Skeletal muscle tissue (tissue), 4 donors: ENCODE results near the gene TMEM63C. TPM values are rescaled to one million over a fixed set of nuclear protein-coding genes. Genes with fewer than 3 reads are reported as not detected.

Experiments used
- H3K27ac ChIP-seq: one replicate; pipeline ENCODE4 v1.7.0; 2013; ENCODE audit warnings: mild to moderate bottlenecking, low read depth, low read length, inconsistent platforms
- H3K27me3 ChIP-seq, 3 donors: one replicate each; pipeline ENCODE4 v1.7.0; 2013; ENCODE audit warnings: low read length in 3 of 3; ENCODE audit not compliant: control insufficient read depth in 3 of 3, insufficient read depth in 3 of 3
- H3K36me3 ChIP-seq, 3 donors: one replicate each; pipeline ENCODE4 v1.7.0; 2013; ENCODE audit warnings: low read length in 3 of 3; ENCODE audit not compliant: control insufficient read depth in 3 of 3, insufficient read depth in 3 of 3
- H3K4me1 ChIP-seq, 3 donors: one replicate each; pipeline ENCODE4 v1.7.0; 2013; ENCODE audit warnings: low read length in 3 of 3, mild to moderate bottlenecking in 3 of 3; ENCODE audit not compliant: control insufficient read depth in 3 of 3, insufficient read depth in 3 of 3
- H3K4me3 ChIP-seq, 3 donors: one replicate each; pipeline ENCODE4 v1.7.0; 2013; ENCODE audit warnings: low read length in 3 of 3
- H3K9ac ChIP-seq, 3 donors: one replicate each; pipeline ENCODE4 v1.7.0; 2013; ENCODE audit warnings: low read length in 3 of 3, mild to moderate bottlenecking in 3 of 3, moderate library complexity in 2 of 3, low read depth in 1 of 3
- H3K9me3 ChIP-seq, 3 donors: one replicate each; pipeline ENCODE4 v1.7.0; 2013; ENCODE audit warnings: low read length in 3 of 3; ENCODE audit not compliant: control insufficient read depth in 3 of 3
- total RNA-seq: library from RNA; depleted of rRNA; stranded (reverse); fragments of >200 nt; gene quantifications from one replicate; pipeline ENCODE4 v1.2.3, GENCODE V29; 2014
- donor health status: Osteomylitis.

TMEM63C gene, protein sequence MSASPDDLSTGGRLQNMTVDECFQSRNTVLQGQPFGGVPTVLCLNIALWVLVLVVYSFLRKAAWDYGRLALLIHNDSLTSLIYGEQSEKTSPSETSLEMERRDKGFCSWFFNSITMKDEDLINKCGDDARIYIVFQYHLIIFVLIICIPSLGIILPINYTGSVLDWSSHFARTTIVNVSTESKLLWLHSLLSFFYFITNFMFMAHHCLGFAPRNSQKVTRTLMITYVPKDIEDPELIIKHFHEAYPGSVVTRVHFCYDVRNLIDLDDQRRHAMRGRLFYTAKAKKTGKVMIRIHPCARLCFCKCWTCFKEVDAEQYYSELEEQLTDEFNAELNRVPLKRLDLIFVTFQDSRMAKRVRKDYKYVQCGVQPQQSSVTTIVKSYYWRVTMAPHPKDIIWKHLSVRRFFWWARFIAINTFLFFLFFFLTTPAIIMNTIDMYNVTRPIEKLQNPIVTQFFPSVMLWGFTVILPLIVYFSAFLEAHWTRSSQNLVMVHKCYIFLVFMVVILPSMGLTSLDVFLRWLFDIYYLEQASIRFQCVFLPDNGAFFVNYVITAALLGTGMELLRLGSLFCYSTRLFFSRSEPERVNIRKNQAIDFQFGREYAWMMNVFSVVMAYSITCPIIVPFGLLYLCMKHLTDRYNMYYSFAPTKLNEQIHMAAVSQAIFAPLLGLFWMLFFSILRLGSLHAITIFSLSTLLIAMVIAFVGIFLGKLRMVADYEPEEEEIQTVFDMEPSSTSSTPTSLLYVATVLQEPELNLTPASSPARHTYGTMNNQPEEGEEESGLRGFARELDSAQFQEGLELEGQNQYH
- 3.1 TPM for total RNA-seq

DNA sequence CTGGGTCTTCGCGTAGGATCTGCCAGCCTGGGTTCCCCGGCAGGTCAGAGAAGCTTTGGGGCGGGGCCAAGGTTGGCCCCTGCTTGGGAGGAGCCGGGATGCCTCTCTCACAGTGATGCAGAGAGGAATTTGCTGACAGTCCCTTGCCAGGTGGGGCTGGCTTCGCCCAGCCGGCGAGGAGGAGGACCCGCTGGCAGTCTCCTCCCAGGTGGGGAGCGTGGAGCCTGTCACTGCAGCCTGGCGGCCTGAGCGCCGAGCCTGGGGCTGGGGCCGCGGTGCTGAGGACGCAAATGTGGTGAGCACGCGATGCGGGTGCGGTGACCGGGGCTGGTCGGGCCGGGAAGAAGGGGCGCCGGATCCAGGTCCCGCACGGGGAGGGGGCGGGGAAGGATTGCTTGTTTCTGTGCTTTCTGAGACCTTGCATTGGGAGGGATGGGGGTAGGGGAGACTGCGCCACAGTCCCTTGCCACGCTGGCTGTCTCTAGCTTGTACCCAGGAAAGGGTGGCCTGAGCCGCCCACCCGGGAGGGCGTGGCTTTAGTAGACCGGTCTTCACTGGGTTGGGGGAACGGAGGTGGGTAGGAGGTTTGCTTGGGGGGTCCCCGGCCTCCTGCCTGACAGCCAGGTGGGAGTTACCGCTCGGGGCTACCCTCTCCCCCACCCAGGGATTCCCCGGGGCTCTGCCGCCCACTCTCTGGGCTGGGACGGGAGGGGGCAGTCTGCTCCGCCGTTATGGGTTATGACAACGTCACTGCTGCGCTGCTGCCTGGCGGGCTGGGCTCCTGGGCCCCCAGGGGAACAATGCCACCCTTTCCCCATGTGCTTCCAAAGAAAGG lies at the start of gene TMEM63C:
TSS of gene TMEM63C (plus strand) at position 196 of the 835 bp plus-strand sequence. CDS start 37,016 bp downstream, outside the sequence.
- Histone ChIP-seq H3K9ac (no peak within 1 kb of the TSS), H3K4me3 (peak within 1 kb of the TSS in 2 of 3 donors; percentile 19 to 22), H3K27me3 (peaks cover 30 to 42% (median 41%) of the 10 kb centered on the region in 3 donors)

DNA sequence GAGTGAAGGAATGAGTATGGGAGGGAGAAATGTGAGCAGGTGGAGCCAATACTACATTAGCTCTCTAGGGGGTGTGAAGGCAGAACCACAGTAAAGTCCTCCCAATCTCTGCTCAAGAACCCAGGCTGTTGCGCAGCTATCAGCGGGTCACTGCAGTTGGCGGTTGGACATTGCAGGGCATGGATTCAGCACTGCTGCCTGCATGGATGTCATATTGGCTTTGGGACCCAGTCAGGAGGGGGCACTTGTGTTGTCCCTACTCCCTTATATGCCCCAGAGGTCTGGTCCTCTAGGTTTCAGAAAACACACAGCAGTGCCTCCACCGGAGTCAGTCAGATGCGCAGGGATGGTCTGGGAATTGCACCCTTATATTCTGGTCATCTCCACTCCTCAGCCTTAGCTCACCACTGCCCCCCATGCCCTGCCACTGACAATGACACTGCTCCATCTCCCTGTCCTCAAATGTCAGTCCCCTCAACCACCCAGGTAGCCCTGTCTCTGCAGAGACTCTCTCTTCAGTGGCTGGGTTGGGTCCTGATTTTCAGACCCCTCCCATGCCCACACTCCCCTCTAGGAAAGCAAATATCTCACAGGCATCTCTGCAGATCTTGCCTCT lies 49.6 kb upstream of the TMEM63C start:
- Histone ChIP-seq H3K27me3 (peaks cover 26 to 37% (median 27%) of the 10 kb centered on the region in 3 donors), H3K4me3 (no peak overlapping the region), H3K4me1 (peaks cover 0 to 11% (median 2%) of the 10 kb centered on the region in 3 donors), H3K27ac (no peak overlapping the region), H3K9ac (no peak overlapping the region), H3K9me3 (no peaks in the 10 kb centered on the region), H3K36me3 (no peaks in the 10 kb centered on the region)

More for the DNA sequence above, at the start of gene TMEM63C:
- Histone ChIP-seq H3K27ac (no peak within 1 kb of the TSS), H3K4me1 (peaks cover 0 to 7% (median 6%) of the 10 kb centered on the region in 3 donors), H3K36me3 (no peaks in the 10 kb centered on the region), H3K9me3 (no peaks in the 10 kb centered on the region)

DNA sequence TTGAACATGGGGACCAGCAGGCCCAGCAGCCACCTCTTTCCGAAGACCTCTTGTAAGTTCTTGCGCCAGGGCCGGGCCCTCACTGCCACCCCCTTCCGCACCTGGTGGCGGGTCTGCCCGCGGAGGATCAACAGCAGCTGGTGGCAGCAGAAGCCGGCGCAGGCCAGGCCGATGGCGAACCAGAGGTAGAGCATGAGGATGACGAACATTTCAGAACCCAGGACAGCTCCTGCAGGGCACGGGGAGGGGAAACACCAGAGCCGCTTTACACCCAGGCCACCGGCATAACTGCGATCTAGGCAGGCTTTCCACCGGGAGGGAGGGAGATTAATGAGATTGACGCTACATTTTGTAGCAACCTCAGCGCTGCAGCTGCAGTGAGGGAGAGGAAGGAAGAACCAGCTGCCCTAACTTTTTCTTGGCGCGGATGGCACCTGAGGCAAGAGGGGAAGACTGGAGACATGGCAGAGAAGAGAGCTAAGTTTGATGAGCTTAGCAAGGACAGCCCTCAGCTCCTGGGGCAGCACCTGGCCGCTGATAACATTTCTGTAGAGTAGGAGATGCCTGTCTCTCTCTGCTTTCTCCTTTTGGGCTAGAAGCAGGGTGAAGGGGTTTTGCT lies 47.8 kb upstream of the TMEM63C start:
- Histone ChIP-seq H3K4me1 (peaks cover 0 to 11% (median 2%) of the 10 kb centered on the region in 3 donors), H3K36me3 (no peaks in the 10 kb centered on the region), H3K9ac (no peak overlapping the region), H3K27ac (no peak overlapping the region), H3K27me3 (peaks cover 40 to 54% (median 43%) of the 10 kb centered on the region in 3 donors), H3K4me3 (no peak overlapping the region), H3K9me3 (peaks cover 0 to 3% (median 0%) of the 10 kb centered on the region in 3 donors)

DNA sequence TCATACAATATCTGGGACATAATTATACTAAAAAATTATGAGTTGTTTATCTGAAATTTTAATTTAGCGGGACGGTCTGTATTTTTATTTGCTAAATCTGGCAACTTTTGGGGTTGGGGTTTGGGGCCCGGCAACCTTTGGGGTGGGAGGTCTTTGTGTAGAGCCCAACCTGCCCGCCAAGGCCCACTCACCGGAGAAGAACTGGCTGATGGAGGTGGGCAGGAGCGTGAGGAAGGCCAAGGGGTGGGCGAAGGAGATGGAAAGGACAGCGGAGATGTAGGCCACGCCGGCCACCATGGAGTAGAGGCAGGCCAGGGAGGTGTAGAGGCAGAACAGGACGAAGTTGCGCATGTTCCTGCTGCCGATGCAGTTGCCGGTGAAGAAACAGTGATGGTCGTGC lies 42.6 kb upstream of the TMEM63C start:
- Histone ChIP-seq H3K36me3 (no peaks in the 10 kb centered on the region), H3K27ac (no peak overlapping the region), H3K27me3 (peaks cover 70 to 77% (median 73%) of the 10 kb centered on the region in 3 donors), H3K4me1 (peaks cover 0 to 35% (median 24%) of the 10 kb centered on the region in 3 donors), H3K9me3 (peaks cover 0 to 3% (median 0%) of the 10 kb centered on the region in 3 donors), H3K4me3 (no peak overlapping the region), H3K9ac (no peak overlapping the region)

DNA sequence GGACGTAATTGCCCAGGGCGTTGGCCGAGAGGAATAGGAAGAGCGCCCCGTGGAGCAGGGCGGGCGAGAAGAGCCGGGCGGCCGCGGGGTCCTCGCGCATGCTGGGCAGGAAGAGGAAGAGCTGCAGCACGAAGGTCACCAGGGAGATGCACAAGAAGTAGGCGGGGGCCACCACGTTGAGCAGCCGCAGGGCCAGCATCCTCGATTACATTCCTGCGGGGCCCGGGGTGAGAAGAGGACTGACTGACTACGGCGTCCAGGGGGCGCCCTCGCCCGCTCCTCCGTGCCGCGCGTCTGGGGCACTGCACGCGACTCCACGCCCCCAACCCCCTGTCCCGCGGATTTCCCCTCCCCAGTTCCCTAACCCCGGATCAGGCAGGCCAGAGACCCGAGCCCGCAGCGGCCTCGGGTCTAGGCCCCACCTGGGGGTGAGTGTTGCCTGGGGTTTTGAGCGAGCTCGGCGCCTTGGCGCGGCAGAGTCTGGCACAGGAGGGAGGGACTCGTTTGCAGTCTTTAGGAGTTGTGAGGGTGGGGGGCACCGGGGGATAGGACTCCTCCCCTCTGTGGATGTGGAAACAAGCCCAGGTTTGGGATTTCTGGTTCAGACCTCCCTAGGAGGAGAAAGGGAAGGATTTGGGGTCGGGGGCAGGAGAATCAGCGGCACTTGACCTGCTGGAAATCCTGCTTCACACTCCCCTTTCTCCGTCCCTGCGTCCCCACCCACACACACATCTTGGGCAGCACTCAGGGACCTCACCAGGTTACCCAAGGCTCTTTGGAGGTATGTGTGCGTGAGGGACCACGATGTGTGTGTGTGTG lies 41.8 kb upstream of the TMEM63C start:
- H3K27me3 ChIP-seq = peaks cover 68 to 74% (median 70%) of the 10 kb centered on the region in 3 donors
- H3K4me3 ChIP-seq = no peak overlapping the region
- peaks cover 0 to 3% (median 0%) of the 10 kb centered on the region in 3 donors for H3K9me3 ChIP-seq

DNA sequence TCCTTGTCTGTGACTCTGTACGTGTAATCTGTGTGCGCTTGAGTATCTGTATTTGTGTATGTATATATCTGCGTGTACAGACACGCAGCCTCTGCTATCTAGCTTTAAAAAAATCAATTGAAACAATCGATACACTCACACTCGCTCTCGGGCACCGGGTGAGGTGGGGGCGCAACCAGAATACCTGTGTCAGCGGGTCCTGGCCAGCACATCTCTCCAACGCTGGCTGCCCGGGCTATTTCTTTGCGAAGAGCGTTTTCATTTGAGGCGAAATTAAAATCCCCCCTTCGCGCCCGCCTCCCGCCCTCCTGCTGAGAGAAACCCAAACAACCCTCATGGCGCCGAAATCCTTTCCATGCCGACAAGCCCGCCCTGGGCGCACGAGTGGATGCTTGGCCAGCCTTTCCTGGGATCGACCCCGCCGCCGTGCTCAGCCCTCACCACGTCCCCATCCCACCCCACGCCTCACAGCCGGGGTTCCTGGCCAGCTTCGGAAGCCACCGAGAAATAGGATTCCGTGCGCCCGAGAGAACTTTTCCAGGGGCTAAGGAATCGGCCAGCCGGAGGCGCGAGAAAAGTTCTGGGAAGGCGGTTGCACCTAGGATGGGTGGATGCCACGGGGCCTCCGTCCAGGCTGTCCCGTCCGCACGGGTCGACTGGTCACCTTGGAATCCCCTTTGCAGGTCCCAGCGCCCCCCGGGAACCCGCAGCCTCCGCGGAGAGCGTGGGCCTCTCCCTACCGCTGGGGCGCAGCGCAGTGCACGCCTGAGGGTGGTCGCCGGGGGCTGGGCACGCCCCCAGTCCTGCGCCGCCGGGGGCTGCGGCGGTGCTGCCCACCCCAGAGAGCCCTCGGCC lies 41.0 kb upstream of the TMEM63C start:
- Histone ChIP-seq H3K4me1 (peaks cover 0 to 33% (median 24%) of the 10 kb centered on the region in 3 donors), H3K27me3 (peaks cover 73 to 75% (median 74%) of the 10 kb centered on the region in 3 donors)

More for the DNA sequence above, 41.8 kb upstream of the TMEM63C start:
- Histone ChIP-seq H3K36me3 (no peaks in the 10 kb centered on the region), H3K9ac (no peak overlapping the region), H3K4me1 (peaks cover 0 to 35% (median 24%) of the 10 kb centered on the region in 3 donors), H3K27ac (no peak overlapping the region)

DNA sequence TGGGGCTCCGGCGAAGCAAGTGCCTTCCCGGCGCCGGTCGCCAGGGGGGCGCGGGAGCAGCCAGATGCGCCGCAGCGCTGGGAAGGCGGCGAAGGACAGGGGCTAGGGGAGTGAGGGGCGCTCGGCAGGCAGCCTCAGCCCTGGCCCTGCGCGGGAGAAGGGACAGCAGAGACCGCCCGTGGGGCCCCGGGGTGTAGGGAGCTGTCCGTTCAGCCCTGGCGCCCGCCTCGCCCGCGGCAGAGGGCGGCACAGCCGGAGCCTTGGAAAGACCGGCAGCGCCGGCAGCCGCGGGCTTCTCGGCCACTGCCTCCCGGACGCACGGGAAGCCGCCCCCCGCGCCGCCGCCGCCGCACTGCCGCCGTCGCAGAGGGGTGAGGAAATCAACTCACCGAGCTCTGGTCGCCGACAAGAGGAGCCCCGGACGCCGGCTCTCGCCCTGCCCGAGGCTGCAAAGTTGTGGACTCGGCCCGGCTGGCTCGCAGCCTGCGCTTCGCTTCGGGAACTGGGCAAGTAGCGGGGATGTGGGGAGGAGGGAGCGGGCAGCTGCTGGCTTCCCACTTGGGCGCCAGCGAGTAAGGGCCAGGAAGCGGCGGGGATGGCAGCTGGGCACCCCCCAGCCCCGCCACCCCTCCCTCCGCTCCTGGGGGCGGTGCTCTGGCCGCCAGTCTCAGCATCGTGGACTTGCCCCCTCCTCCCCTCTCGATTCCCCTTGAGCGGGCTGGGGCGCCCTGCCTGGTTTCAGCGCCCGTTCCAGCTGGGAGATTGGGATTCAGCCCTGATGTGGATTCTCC lies 40.2 kb upstream of the TMEM63C start, which contains the start of gene ZDHHC22:
TSS of gene ZDHHC22 (minus strand) at position 578 of the 791 bp plus-strand sequence. CDS start 2,053 bp downstream, outside the sequence.
- peaks cover 77 to 82% (median 82%) of the 10 kb centered on the region in 3 donors for H3K27me3 ChIP-seq
- H3K27ac ChIP-seq = no peak within 1 kb of the TSS
- no peaks in the 10 kb centered on the region for H3K36me3 ChIP-seq
- H3K4me3 ChIP-seq = peak within 1 kb of the TSS; percentile 14 to 58 (median 58)
- H3K4me1 ChIP-seq = peaks cover 0 to 24% (median 24%) of the 10 kb centered on the region in 3 donors
- H3K9ac ChIP-seq = peak within 1 kb of the TSS in 2 of 3 donors; percentile 50 to 53
- peaks cover 0 to 3% (median 0%) of the 10 kb centered on the region in 3 donors for H3K9me3 ChIP-seq

More for the DNA sequence above, 41.0 kb upstream of the TMEM63C start:
- H3K4me3 ChIP-seq = peak overlapping the region in 2 of 3 donors; percentile 58
- no peak overlapping the region for H3K27ac ChIP-seq
- H3K9ac ChIP-seq = peak overlapping the region in 2 of 3 donors; percentile 50 to 53
- H3K36me3 ChIP-seq = no peaks in the 10 kb centered on the region
- peaks cover 0 to 3% (median 0%) of the 10 kb centered on the region in 3 donors for H3K9me3 ChIP-seq
